NCI-H82 treated with DMSO at 0.1 percent for 48 hours (cell line): ENCODE results near the gene IFI30.

Experiments used
- DNase-seq: peaks from one replicate; lab custom pipeline; 2025; ENCODE audit not compliant: unreplicated experiment; lab: John Stamatoyannopoulos, UW

Gene IFI30

DNA sequence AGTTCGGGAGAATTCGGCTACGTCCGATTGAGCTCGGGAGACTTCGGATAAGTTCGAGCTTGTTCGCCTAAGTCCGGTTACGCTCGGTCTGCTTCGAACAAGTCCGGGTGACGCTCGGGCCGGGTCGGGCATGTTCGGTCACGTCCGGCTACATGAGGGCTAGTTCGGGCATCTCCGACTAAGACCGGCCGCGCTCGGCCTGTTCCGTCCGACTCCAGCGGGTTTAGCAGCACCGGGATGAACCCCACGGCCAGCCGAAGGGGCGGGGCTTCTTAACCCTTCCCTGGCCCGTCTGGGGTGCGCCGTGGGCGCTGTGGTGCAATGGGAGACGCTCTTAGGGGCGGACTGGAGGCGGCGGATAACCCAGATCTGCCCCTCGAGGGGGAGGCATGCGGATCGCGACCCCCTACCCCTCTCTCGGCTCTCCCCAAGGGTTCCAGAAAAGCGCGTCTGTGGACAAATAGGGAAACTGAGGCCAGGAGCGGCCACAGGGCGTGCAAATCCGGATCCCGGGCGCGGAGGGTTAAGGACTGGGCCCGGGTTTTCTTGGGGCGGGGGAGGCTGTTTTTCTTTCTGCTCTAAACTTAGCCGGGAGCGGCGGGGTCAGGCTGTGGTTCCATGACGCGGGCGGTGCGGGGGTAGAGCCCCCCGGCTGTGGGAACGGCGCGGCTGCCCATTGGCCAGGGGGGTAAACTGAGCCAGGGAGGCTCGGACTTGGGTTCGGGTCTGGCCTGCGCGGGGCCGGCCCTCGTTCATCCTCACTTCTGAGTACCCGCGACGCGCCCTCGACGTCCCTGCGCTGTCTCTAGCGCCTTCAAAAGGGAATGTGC lies 51.1 kb downstream of the IFI30 start:
- DNase-seq: peak; percentile 98

DNA sequence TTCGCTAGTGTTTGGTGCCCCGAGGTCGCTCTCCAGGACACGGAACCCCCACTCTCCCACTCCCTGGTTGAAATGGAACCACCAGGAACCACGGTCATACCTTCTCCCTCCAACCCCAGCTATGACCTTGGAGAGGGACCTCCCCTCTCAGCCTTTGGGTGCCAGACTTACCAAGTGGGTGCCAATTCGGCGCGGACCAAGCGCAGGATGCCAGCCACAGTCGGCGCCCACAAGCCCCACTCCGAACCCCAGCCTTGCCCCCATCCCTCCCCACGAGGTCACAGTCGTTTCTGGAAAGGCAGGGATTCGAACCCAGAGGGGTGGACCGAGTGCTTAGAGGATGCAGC lies 51.7 kb downstream of the IFI30 start:
- no peak for DNase-seq

DNA sequence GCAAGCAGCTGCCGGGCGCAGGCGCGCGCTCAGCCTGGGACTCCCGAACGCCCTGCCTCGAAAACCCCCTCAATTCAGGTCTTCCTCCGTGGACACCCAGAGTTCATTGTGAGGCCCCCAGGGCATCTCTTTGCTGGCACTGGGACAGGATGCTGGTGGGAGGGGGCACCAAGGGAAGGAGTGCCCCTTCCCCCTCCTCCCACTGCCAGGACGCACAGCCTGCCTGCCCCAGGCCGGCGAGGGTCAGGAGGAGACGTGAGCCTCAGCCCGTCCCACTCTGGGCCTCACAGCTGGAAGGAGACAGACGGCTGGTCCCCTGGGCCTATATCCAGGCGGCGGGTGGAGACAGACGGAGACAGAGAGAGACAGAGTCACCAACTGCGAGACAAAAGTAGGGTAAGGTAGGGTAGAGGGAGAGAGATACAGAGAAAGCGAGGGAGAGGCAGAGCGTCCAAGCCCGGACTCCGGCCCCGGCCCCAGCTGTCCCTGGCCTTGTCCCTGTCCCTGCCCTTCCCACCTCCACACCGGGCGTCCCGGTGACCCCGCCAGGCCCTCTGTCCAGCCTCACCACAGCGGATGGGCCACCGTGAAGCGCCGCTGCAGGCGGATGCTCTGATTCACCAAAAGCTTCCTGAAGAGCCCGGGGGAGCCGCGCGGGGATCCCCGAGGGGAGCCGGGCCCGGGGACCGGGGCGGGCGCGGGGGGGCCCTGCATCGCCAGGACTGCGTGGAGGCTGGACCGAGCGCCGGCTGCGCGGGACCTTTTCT lies 52.3 kb downstream of the IFI30 start, which contains the start of gene PDE4C:
PDE4C (minus strand) TSS at position 737 of the 767 bp plus-strand sequence; CDS start at position 714, 23 bp downstream.
- no peak for DNase-seq

DNA sequence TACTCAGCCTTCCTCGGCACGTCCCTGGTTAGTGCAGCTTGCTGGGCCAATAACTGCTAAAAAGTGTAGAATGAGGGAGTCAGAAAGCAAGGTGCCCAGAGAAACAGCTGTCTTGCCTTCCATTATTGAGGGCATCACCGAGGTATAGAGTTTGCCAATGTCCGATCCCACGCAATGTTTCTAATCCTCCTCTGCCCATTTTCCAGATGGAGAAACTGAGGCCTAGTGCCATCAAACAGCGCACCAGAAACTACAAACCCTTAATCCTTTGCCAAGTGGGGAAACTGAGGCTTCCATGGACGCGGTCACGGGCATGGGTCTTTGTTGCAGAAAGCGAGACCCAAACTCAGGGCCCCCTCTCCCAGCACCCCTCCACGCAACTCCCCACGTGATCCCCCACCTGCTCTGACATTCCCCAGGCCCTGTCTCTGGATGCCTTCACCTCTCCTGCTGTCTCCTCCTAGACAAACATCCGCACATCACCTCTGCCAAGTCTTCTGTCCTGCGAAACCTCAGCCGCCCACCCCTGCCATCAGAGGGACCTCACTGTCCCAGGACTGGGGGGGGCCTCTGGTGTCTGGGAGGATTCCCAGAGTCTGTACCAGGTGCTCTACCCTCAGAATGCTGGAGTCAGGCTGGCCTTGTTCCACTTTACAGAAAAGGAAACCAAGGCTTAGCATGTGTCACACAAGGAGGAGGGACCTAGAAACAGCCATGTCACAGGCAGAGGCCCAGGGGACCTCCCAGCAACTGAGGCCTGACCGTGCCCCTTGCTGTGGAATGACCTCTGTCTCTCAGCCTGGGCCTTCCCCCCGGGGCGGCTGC lies 53.6 kb downstream of the IFI30 start:
- DNase-seq: no peak
